Measurements from ENCODE around the gene PIK3R4. TPM values are rescaled to one million over a fixed set of nuclear protein-coding genes. Genes with fewer than 3 reads are reported as not detected.

Gene PIK3R4
- total RNA-seq, 4 donors from 2014 or later, result 15.4 to 27.3 (median 24.0) TPM

- no peaks in the 10 kb centered on the region for H3K27me3 ChIP-seq
Observed at GRCh38 chr3:130786306-130786705, 39.7 kb upstream of the PIK3R4 start.

GRCh38 chr3:130783629-130784028 is 37.0 kb upstream of the PIK3R4 start:
- TF ChIP-seq CTCF (IDR thresholded peaks at IDR 0.05), result no peak
- TF ChIP-seq POLR2A (IDR thresholded peaks at IDR 0.05), result no peak
- Histone ChIP-seq H3K36me3 (no peaks in the 10 kb centered on the region), H3K4me3 (no peak overlapping the region), H3K4me1 (no peaks in the 10 kb centered on the region), H3K27me3 (no peaks in the 10 kb centered on the region), H3K27ac (no peak overlapping the region), H3K9me3 (no peaks in the 10 kb centered on the region)
- DNase-seq, result no peak
- intact Hi-C loops (cut with DNase I), result no loop called here
- 58 to 67% methylated on average over 3 of the region's 3 CpGs for WGBS, 2 donors

More at GRCh38 chr3:130786306-130786705, 39.7 kb upstream of the PIK3R4 start:
- TF ChIP-seq POLR2A (IDR thresholded peaks at IDR 0.05) (no peak), CTCF (IDR thresholded peaks at IDR 0.05) (no peak)
- Histone ChIP-seq H3K9me3 (no peaks in the 10 kb centered on the region), H3K36me3 (no peaks in the 10 kb centered on the region), H3K4me1 (no peaks in the 10 kb centered on the region), H3K27ac (no peak overlapping the region), H3K4me3 (no peak overlapping the region)
- no peak for DNase-seq
- intact Hi-C loops (cut with DNase I), result no loop called here

GRCh38 chr3:130779486-130779885 is 32.9 kb upstream of the PIK3R4 start:
- Histone ChIP-seq H3K4me1 (no peaks in the 10 kb centered on the region), H3K4me3 (no peak overlapping the region), H3K27ac (no peak overlapping the region), H3K27me3 (no peaks in the 10 kb centered on the region), H3K9me3 (no peaks in the 10 kb centered on the region), H3K36me3 (no peaks in the 10 kb centered on the region)
- intact Hi-C loops (cut with DNase I), result no loop called here
- TF ChIP-seq POLR2A (IDR thresholded peaks at IDR 0.05) (no peak), CTCF (IDR thresholded peaks at IDR 0.05) (no peak)
- no peak for DNase-seq
- WGBS, 2 donors, result 57% methylated on average over 5 of the region's 5 CpGs

GRCh38 chr3:130779031-130779430 is 32.4 kb upstream of the PIK3R4 start:
- DNase-seq, result no peak
- intact Hi-C loops (cut with DNase I), result no loop called here
- Histone ChIP-seq H3K4me1 (no peaks in the 10 kb centered on the region), H3K36me3 (no peaks in the 10 kb centered on the region), H3K27ac (no peak overlapping the region), H3K9me3 (no peaks in the 10 kb centered on the region), H3K27me3 (no peaks in the 10 kb centered on the region), H3K4me3 (no peak overlapping the region)
- 32 to 64% methylated on average over 1 of the region's 1 CpG for WGBS, 2 donors
- TF ChIP-seq CTCF (IDR thresholded peaks at IDR 0.05), result no peak
- TF ChIP-seq POLR2A (IDR thresholded peaks at IDR 0.05), result no peak

- no peaks in the 10 kb centered on the region for H3K9me3 ChIP-seq
- 64 to 66% methylated on average over 2 to 3 of the region's 3 CpGs for WGBS, 2 donors
- no peak for DNase-seq
- no peaks in the 10 kb centered on the region for H3K27me3 ChIP-seq
- no peak overlapping the region for H3K27ac ChIP-seq
- H3K36me3 ChIP-seq, result no peaks in the 10 kb centered on the region
- no peak overlapping the region for H3K4me3 ChIP-seq
- H3K4me1 ChIP-seq, result no peaks in the 10 kb centered on the region
- TF ChIP-seq CTCF (IDR thresholded peaks at IDR 0.05), result no peak
- TF ChIP-seq POLR2A (IDR thresholded peaks at IDR 0.05), result no peak
- intact Hi-C loops (cut with DNase I), result no loop called here
Observed at GRCh38 chr3:130773366-130773765, 26.7 kb upstream of the PIK3R4 start.
